K562 (cell line): Measurements from ENCODE around the gene RAB7A. TPM values are rescaled to one million over a fixed set of nuclear protein-coding genes. Genes with fewer than 3 reads are reported as not detected.

Source experiments
- CC2D1A ChIP-seq: fragments of 450-650 bp; IDR thresholded peaks from 2 replicates; pipeline ENCODE4 v1.6.1; 2017; ENCODE audit warnings: mild to moderate bottlenecking
- HDAC6 ChIP-seq: IDR thresholded peaks from 2 replicates; pipeline ENCODE4 v1.6.1; 2012; ENCODE audit warnings: low read depth, mild to moderate bottlenecking, control low read depth, inconsistent platforms, low read length, moderate library complexity
- HMGN3 ChIP-seq: IDR thresholded peaks from 2 replicates; pipeline ENCODE4 v1.6.1; 2011; ENCODE audit warnings: borderline replicate concordance, low read depth, mild to moderate bottlenecking, mixed read lengths, low read length; ENCODE audit not compliant: insufficient read length; ENCODE audit errors: extremely low read depth
- MEIS2 ChIP-seq: fragments of 450-650 bp; IDR thresholded peaks from 2 replicates; pipeline ENCODE4 v1.6.1; 2014; ENCODE audit warnings: mild to moderate bottlenecking; ENCODE audit not compliant: partially characterized antibody
- MTA2 ChIP-seq: fragments of 450-650 bp; IDR thresholded peaks from 2 replicates; pipeline ENCODE4 v1.6.1; 2016; ENCODE audit warnings: low read depth
- MTA3 ChIP-seq: fragments of 450-650 bp; formaldehyde crosslinking; IDR thresholded peaks from 2 replicates; pipeline ENCODE4 v1.6.1; 2017; ENCODE audit warnings: mild to moderate bottlenecking, borderline replicate concordance
- SRSF7 ChIP-seq: fragments of 200-400 bp; formaldehyde crosslinking; optimal IDR thresholded peaks from 2 replicates; pipeline ENCODE3; 2017; ENCODE audit warnings: mild to moderate bottlenecking, low read depth, low read length
- polyA plus RNA-seq, 8 experiments: library from polyadenylated mRNA; depleted of rRNA in 4 of 8; stranded (reverse) in 5 of 8; unstranded in 3 of 8; fragments of >200 nt; fragmentation: Nextera tagmentation in 2 of 8; fragmentation: Illumina TruSeq in 1 of 8; extraction: Ambion mirVana in 2 of 8; extraction: Trizol in 1 of 8; gene quantifications; 2 replicates each; pipeline versions ENCODE4 v1.2.1 to v1.2.3, GENCODE V29; 2011 to 2014; ENCODE audit warnings: inconsistent platforms in 1 of 8, missing spikeins in 1 of 8
- total RNA-seq, 7 experiments: library from RNA; depleted of rRNA in 6 of 7; stranded (reverse); fragments of >200 nt in 6 of 7; fragmentation: Illumina TruSeq in 2 of 7; extraction: Trizol in 2 of 7; gene quantifications; 2 replicates each; pipeline versions ENCODE4 v1.2.1 to v1.2.3, GENCODE V29; 2011 to 2021; ENCODE audit warnings: low replicate concordance in 1 of 7
- TF ChIP-seq, protein P1 (sequence below): fragments of 450-650 bp; IDR thresholded peaks from 2 replicates; pipeline ENCODE4 v1.6.1; 2017; ENCODE audit warnings: antibody characterized with exemption, mild to moderate bottlenecking
- TF ChIP-seq, protein P2 (sequence below): sonication (generic); formaldehyde crosslinking; IDR thresholded peaks from 2 replicates; pipeline ENCODE4 v1.8.1; 2023; ENCODE audit warnings: mild to moderate bottlenecking, missing genetic modification reagents, moderate library complexity
- TF ChIP-seq, protein P3 (sequence below): fragments of 450-650 bp; IDR thresholded peaks from 2 replicates; pipeline ENCODE4 v1.6.1; 2016; ENCODE audit warnings: missing biosample characterization, missing genetic modification characterization
- TF ChIP-seq, protein P4 (sequence below): IDR thresholded peaks from 2 replicates; pipeline ENCODE4 v1.6.1; 2011; ENCODE audit not compliant: insufficient read length; ENCODE audit errors: extremely low read depth
- TF ChIP-seq, protein P5 (sequence below), 2 experiments: fragments of 450-650 bp in 1 of 2; sonication (generic) in 1 of 2; formaldehyde crosslinking in 1 of 2; IDR thresholded peaks in 1 of 2; conservative IDR thresholded peaks in 1 of 2; 2 replicates each; pipeline versions ENCODE4 v1.6.1 to v1.8.1; 2016 to 2023; ENCODE audit warnings: mild to moderate bottlenecking in 2 of 2, moderate library complexity in 2 of 2, inconsistent platforms in 1 of 2, missing genetic modification reagents in 1 of 2
- TF ChIP-seq, protein P6 (sequence below): fragments of 250-450 bp; sonication (Bioruptor Pico); IDR thresholded peaks from 2 replicates; pipeline ENCODE4 v1.8.0; 2021; ENCODE audit warnings: mild to moderate bottlenecking, moderate library complexity
- TF ChIP-seq, protein P7 (sequence below): fragments of 250-450 bp; sonication (Bioruptor Pico); IDR thresholded peaks from 2 replicates; pipeline ENCODE4 v1.5.0; 2022; ENCODE audit warnings: mild to moderate bottlenecking

RAB7A gene
- total and polyA plus RNA-seq, 9 of the 15 experiments (the other 6 are each of a cell fraction or from before 2014, with no cell fraction given), result 30.9 to 204 (median 72.8) TPM

DNA sequence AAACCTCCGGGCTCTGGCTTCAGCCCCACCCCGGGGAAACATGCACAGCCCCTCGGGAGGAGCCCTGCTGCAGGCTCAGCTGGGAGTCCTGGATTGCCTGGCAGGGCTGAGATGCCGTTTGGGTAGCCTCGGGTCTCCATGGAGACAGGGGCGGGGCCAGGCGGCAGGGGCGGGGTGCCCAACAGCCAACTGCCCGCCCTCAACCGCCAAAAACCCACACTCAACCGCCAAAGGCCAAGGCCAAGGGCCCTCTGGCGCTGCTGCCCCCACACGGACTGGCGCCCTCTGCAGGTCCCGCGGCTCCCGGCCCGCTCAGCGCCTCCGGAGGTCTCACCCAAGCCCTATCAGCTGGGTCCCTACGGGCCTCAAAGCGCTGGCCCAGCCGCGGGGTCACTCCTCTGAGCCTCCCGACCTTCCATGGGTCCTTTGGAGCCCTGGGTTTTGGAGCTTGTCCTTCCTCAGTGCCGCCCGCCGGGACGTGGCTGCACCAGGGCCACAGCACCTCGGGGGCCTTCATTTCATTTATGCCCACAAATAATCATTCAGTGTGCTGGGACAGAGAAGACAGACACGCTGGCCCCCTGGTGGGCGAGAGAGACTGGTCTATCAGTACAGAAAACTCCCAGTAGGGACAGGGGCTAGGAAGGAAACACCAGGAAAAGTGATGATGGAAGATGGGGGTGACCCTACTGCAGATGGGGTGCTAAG is 119.9 kb downstream of the RAB7A start (continued):
- TF ChIP-seq, protein P1, sequence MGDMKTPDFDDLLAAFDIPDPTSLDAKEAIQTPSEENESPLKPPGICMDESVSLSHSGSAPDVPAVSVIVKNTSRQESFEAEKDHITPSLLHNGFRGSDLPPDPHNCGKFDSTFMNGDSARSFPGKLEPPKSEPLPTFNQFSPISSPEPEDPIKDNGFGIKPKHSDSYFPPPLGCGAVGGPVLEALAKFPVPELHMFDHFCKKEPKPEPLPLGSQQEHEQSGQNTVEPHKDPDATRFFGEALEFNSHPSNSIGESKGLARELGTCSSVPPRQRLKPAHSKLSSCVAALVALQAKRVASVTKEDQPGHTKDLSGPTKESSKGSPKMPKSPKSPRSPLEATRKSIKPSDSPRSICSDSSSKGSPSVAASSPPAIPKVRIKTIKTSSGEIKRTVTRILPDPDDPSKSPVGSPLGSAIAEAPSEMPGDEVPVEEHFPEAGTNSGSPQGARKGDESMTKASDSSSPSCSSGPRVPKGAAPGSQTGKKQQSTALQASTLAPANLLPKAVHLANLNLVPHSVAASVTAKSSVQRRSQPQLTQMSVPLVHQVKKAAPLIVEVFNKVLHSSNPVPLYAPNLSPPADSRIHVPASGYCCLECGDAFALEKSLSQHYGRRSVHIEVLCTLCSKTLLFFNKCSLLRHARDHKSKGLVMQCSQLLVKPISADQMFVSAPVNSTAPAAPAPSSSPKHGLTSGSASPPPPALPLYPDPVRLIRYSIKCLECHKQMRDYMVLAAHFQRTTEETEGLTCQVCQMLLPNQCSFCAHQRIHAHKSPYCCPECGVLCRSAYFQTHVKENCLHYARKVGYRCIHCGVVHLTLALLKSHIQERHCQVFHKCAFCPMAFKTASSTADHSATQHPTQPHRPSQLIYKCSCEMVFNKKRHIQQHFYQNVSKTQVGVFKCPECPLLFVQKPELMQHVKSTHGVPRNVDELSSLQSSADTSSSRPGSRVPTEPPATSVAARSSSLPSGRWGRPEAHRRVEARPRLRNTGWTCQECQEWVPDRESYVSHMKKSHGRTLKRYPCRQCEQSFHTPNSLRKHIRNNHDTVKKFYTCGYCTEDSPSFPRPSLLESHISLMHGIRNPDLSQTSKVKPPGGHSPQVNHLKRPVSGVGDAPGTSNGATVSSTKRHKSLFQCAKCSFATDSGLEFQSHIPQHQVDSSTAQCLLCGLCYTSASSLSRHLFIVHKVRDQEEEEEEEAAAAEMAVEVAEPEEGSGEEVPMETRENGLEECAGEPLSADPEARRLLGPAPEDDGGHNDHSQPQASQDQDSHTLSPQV, result peak; percentile 83
- TF ChIP-seq SRSF7, result no peak
- TF ChIP-seq MTA2, result no peak
- TF ChIP-seq MEIS2, result no peak
- TF ChIP-seq, protein P2, sequence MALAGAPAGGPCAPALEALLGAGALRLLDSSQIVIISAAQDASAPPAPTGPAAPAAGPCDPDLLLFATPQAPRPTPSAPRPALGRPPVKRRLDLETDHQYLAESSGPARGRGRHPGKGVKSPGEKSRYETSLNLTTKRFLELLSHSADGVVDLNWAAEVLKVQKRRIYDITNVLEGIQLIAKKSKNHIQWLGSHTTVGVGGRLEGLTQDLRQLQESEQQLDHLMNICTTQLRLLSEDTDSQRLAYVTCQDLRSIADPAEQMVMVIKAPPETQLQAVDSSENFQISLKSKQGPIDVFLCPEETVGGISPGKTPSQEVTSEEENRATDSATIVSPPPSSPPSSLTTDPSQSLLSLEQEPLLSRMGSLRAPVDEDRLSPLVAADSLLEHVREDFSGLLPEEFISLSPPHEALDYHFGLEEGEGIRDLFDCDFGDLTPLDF (CRISPR knock-in tag), result 0 out of 2 replicates have a peak, but pooled peaks have one; percentile 61
- peak; percentile 54; the same call in 1 of the 2 replicates for TF ChIP-seq MTA3
- TF ChIP-seq HDAC6, result no peak
- TF ChIP-seq, protein P3, sequence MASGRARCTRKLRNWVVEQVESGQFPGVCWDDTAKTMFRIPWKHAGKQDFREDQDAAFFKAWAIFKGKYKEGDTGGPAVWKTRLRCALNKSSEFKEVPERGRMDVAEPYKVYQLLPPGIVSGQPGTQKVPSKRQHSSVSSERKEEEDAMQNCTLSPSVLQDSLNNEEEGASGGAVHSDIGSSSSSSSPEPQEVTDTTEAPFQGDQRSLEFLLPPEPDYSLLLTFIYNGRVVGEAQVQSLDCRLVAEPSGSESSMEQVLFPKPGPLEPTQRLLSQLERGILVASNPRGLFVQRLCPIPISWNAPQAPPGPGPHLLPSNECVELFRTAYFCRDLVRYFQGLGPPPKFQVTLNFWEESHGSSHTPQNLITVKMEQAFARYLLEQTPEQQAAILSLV (tag), result no peak
- TF ChIP-seq, protein P4, sequence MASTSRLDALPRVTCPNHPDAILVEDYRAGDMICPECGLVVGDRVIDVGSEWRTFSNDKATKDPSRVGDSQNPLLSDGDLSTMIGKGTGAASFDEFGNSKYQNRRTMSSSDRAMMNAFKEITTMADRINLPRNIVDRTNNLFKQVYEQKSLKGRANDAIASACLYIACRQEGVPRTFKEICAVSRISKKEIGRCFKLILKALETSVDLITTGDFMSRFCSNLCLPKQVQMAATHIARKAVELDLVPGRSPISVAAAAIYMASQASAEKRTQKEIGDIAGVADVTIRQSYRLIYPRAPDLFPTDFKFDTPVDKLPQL, result no peak
- TF ChIP-seq HMGN3, result peak; percentile 58
- no peak for TF ChIP-seq CC2D1A
- TF ChIP-seq, protein P5, sequence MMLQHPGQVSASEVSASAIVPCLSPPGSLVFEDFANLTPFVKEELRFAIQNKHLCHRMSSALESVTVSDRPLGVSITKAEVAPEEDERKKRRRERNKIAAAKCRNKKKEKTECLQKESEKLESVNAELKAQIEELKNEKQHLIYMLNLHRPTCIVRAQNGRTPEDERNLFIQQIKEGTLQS (IDR thresholded peaks at IDR 0.05), result no peak
- TF ChIP-seq, protein P5 (CRISPR knock-in tag; conservative IDR thresholded peaks at IDR 0.05), result no peak
- TF ChIP-seq, protein P6, sequence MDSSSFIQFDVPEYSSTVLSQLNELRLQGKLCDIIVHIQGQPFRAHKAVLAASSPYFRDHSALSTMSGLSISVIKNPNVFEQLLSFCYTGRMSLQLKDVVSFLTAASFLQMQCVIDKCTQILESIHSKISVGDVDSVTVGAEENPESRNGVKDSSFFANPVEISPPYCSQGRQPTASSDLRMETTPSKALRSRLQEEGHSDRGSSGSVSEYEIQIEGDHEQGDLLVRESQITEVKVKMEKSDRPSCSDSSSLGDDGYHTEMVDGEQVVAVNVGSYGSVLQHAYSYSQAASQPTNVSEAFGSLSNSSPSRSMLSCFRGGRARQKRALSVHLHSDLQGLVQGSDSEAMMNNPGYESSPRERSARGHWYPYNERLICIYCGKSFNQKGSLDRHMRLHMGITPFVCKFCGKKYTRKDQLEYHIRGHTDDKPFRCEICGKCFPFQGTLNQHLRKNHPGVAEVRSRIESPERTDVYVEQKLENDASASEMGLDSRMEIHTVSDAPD (CRISPR knock-in tag), result no peak
- TF ChIP-seq, protein P7, sequence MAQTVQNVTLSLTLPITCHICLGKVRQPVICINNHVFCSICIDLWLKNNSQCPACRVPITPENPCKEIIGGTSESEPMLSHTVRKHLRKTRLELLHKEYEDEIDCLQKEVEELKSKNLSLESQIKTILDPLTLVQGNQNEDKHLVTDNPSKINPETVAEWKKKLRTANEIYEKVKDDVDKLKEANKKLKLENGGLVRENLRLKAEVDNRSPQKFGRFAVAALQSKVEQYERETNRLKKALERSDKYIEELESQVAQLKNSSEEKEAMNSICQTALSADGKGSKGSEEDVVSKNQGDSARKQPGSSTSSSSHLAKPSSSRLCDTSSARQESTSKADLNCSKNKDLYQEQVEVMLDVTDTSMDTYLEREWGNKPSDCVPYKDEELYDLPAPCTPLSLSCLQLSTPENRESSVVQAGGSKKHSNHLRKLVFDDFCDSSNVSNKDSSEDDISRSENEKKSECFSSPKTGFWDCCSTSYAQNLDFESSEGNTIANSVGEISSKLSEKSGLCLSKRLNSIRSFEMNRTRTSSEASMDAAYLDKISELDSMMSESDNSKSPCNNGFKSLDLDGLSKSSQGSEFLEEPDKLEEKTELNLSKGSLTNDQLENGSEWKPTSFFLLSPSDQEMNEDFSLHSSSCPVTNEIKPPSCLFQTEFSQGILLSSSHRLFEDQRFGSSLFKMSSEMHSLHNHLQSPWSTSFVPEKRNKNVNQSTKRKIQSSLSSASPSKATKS (CRISPR knock-in tag), result no peak
